ENCODE data around the gene CALM3.
"Not testable (repeated sequence)": the region's sequence is repeated elsewhere in the genome, so short reads cannot be mapped to it uniquely, and the experiment has no call there.

The CALM3 gene

GRCh38 chr19:46624958-46625661 is 24.0 kb downstream of the CALM3 start, which contains the start of gene PTGIR:
Gene PTGIR (minus strand): TSS chr19:46625089. CDS start chr19:46624225, 864 bp downstream.
- DNase-seq (ENCODE audit: extremely low read depth, insufficient read length): no peak
- Histone ChIP-seq H3K4me3 (replicated peaks; ENCODE audit: low read depth, low read length) (peak within 1 kb of the TSS; percentile 57), H3K36me3 (ENCODE audit: control insufficient read depth, insufficient read depth, low read length) (peaks cover 3% of the 10 kb centered on the region; the same call in 1 of the 2 replicates), H3K27me3 (replicated peaks; ENCODE audit: control insufficient read depth, insufficient read depth, low read length) (no peaks in the 10 kb centered on the region)
- no peak for TF ChIP-seq CTCF (IDR thresholded peaks at IDR 0.05; ENCODE audit: insufficient read depth, low read length, poor library complexity, severe bottlenecking)

DNA sequence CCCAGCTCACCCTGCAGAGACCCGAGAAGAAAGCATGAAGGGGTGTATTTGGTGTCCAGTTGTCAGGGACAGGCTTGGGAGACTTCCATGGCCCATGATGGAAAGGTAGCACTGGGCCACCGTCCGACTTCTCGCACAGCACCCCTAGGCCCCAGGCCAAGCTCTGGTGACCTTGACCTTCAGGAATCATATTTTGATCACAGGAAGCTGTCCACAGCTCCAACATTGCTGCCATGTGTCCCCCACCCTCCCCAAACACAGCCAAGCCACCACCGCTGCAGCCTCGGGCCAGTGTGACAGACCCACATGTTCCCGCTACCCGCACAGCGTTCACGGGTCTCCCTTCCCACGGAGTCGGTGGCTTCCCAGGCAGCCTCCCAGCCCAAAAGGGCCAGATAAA is 24.6 kb downstream of the CALM3 start:
- no peak overlapping the region for H3K4me3 ChIP-seq (replicated peaks; ENCODE audit: low read depth, low read length)
- DNase-seq (ENCODE audit: extremely low read depth, insufficient read length): no peak
- H3K27me3 ChIP-seq (replicated peaks; ENCODE audit: control insufficient read depth, insufficient read depth, low read length): no peaks in the 10 kb centered on the region
- peaks cover 3% of the 10 kb centered on the region; the same call in 1 of the 2 replicates for H3K36me3 ChIP-seq (ENCODE audit: control insufficient read depth, insufficient read depth, low read length)
- TF ChIP-seq CTCF (IDR thresholded peaks at IDR 0.05; ENCODE audit: insufficient read depth, low read length, poor library complexity, severe bottlenecking): no peak

GRCh38 chr19:46626446-46626845 is 25.3 kb downstream of the CALM3 start:
- no peaks in the 10 kb centered on the region; the same call in 1 of the 2 replicates for H3K36me3 ChIP-seq (ENCODE audit: control insufficient read depth, insufficient read depth, low read length)
- no peak for TF ChIP-seq CTCF (IDR thresholded peaks at IDR 0.05; ENCODE audit: insufficient read depth, low read length, poor library complexity, severe bottlenecking)
- no peak for DNase-seq (ENCODE audit: extremely low read depth, insufficient read length)
- H3K4me3 ChIP-seq (replicated peaks; ENCODE audit: low read depth, low read length): no peak overlapping the region
- H3K27me3 ChIP-seq (replicated peaks; ENCODE audit: control insufficient read depth, insufficient read depth, low read length): no peaks in the 10 kb centered on the region

- H3K27me3 ChIP-seq (replicated peaks; ENCODE audit: control insufficient read depth, insufficient read depth, low read length); H3K36me3 ChIP-seq (ENCODE audit: control insufficient read depth, insufficient read depth, low read length); H3K4me3 ChIP-seq (replicated peaks; ENCODE audit: low read depth, low read length); DNase-seq (ENCODE audit: extremely low read depth, insufficient read length): not testable (repeated sequence)
These were observed 27.8 kb downstream of the CALM3 start for GRCh38 chr19:46628970-46629369.

DNA sequence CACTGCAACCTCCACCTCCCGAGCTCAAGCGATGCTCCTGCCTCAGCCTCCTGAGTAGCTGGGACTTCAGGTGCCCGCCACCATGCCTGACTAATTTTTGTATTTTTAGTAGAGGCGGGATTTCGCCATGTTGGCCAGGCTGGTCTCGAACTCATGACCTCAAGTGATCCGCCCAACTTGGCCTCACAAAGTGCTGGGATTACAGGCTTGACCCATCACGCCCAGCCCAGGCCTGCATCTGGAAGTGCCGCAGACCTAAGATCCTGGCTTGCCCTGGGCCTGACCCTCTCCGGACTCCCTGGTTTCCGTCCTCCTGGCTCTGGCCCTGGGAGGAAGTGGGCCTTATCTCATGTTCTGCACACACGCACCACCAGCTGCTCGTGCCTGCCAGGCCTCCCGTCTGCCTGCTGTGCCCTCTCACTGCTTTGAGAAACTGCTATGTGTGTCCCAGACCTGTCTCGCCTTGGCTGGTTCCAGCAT is 28.5 kb downstream of the CALM3 start:
- H3K27me3 ChIP-seq (replicated peaks; ENCODE audit: control insufficient read depth, insufficient read depth, low read length): no peaks in the 10 kb centered on the region; the same call in 1 of the 2 replicates
- H3K4me3 ChIP-seq (replicated peaks; ENCODE audit: low read depth, low read length): no peak overlapping the region
- no peaks in the 10 kb centered on the region for H3K36me3 ChIP-seq (ENCODE audit: control insufficient read depth, insufficient read depth, low read length)
- TF ChIP-seq CTCF (IDR thresholded peaks at IDR 0.05; ENCODE audit: insufficient read depth, low read length, poor library complexity, severe bottlenecking): no peak
- no peak for DNase-seq (ENCODE audit: extremely low read depth, insufficient read length)

DNA sequence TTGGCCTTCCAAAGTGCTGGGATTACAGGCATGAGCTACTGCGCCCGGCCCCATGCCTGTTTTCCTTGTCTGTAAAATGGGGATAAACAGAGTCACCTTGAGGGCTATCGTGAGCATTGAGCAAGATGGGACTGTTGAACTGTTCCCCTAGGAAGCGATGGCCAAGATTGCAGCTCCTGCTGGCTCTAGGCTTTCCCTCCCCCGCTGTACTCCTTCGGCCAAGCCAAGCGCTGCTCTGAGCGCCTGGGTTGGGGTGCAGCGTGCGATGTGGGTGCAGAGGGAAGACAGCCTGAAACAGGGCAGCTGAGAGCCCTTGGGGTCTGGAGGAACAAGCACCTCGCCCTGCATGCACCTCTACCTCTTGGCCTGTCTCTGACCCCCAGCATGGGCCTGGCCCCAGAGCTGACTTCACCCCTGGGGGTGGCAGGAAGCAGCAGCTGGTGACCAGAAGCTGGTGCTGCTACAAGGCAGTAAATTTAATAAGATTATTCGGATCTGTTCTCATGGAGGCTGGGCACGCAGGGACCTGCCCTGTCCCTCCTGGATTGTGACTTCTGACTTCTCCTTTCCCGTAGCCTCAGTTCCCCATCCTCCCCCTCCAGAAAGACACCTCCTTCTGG is 29.6 kb downstream of the CALM3 start:
- H3K4me3 ChIP-seq (replicated peaks; ENCODE audit: low read depth, low read length): no peak overlapping the region
- no peaks in the 10 kb centered on the region; the same call in 1 of the 2 replicates for H3K27me3 ChIP-seq (replicated peaks; ENCODE audit: control insufficient read depth, insufficient read depth, low read length)
- no peak for TF ChIP-seq CTCF (IDR thresholded peaks at IDR 0.05; ENCODE audit: insufficient read depth, low read length, poor library complexity, severe bottlenecking)
- DNase-seq (ENCODE audit: extremely low read depth, insufficient read length): no peak
- H3K36me3 ChIP-seq (ENCODE audit: control insufficient read depth, insufficient read depth, low read length): no peaks in the 10 kb centered on the region
